Measurements from ENCODE around the gene TREM2. TPM values are rescaled to one million over a fixed set of nuclear protein-coding genes. Genes with fewer than 3 reads are reported as not detected.

Gene TREM2
- total RNA-seq, 4 donors from 2014 or later, result 3.8 to 335 (median 15.9) TPM

- TF ChIP-seq CTCF (IDR thresholded peaks at IDR 0.05; ENCODE audit: low read depth), result no peak
Observed at GRCh38 chr6:41122918-41123317, 40.0 kb downstream of the TREM2 start.

- TF ChIP-seq CTCF (IDR thresholded peaks at IDR 0.05; ENCODE audit: low read depth), result no peak
Observed at GRCh38 chr6:41122373-41122772, 40.5 kb downstream of the TREM2 start.

- TF ChIP-seq CTCF (IDR thresholded peaks at IDR 0.05; ENCODE audit: low read depth), result no peak
Observed at GRCh38 chr6:41120058-41120457, 42.9 kb downstream of the TREM2 start.

DNA sequence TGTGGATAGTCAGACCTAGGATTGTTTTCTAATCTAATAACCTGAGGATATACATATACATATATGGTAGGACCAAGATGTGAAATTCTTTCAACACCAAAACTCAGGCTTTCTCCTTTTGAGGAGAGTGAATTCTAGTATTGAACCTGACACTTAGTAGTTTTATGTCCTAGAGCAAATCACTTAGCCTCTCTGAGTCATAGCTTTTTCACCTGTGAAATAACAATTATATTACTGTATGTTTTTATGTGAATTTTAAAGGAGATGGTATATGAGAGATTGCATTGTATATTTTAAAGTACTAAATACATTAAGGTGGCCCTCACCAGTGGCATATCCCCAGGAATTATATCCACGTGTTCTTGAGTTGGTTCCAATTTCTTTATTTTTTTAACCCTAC lies 43.4 kb downstream of the TREM2 start:
- TF ChIP-seq CTCF (IDR thresholded peaks at IDR 0.05; ENCODE audit: low read depth), result no peak

DNA sequence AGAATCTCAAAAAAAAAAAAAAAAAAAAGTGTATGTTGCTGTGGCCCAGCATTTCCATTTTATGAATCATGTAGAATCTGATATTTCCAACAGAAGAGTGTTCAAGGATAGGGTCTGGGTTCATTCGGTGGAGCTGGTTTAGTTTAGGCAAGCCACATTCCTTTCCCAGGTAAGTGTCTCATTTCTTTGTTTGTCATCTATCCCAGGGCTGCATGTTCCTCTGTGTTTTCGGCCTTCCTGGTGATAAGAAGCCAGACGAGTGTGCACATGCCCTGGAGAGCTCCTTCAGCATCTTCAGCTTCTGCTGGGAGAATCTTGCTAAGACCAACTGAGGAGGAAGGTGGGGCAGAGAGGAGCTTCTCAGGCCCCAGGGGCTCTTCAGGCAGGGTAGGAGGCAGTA lies 51.9 kb downstream of the TREM2 start:
- no peak for TF ChIP-seq CTCF (IDR thresholded peaks at IDR 0.05; ENCODE audit: low read depth)

Other genes with a start within 250 kb of the TREM2 start
- gene UNC5CL, start 123.9 kb downstream of the TREM2 start, total RNA-seq, result 1 to 10 TPM in 3 of 4 donors, not detected in 1; 1.1 to 1.7 (median 1.7) TPM
- gene TSPO2, start 120.6 kb downstream of the TREM2 start, total RNA-seq, result not detected
- gene APOBEC2, start 109.9 kb downstream of the TREM2 start, total RNA-seq, result not detected
- 10 to 100 TPM; 13.9 to 30.3 (median 20.6) TPM for gene OARD1, start 90.8 kb downstream of the TREM2 start, total RNA-seq
- 10 to 100 TPM; 18.5 to 27.7 (median 20.4) TPM for gene NFYA, start 90.1 kb downstream of the TREM2 start, total RNA-seq
- 1 to 10 TPM in 1 of 4 donors, not detected in 3; 4.8 TPM for gene TREML1, start 8.8 kb downstream of the TREM2 start, total RNA-seq
- gene TREML2, start 38.0 kb upstream of the TREM2 start, total RNA-seq, result under 1 TPM in 2 of 4 donors, not detected in 2; 0.22 to 0.34 TPM
- gene TREML4, start 65.2 kb upstream of the TREM2 start, total RNA-seq, result not detected
- gene TREM1, start 123.6 kb upstream of the TREM2 start, total RNA-seq, result 1 to 10 TPM in 3 of 4 donors, under 1 TPM in 1; 0.38 to 9.5 (median 4.6) TPM
- not detected for gene NCR2, start 172.5 kb upstream of the TREM2 start, total RNA-seq

All from subcutaneous adipose tissue (tissue), 4 donors.